ENCODE data around the gene CRACR2B.

CRACR2B gene

GRCh38 chr11:796565-797295 lies 31.0 kb upstream of the CRACR2B start:
- peak; percentile 30 for DNase-seq (ENCODE audit: extremely low spot score)
- CTCF ChIA-PET: interaction anchor here (0.6 kb wide), 1 partner anchor 40 kb away, joined by 3 read pairs; no protein-coding TSS in a partner anchor
- TF ChIP-seq ARNT (IDR thresholded peaks at IDR 0.05): no peak
- TF ChIP-seq CTBP1 (IDR thresholded peaks at IDR 0.05; ENCODE audit: borderline replicate concordance): no peak
- no peak for TF ChIP-seq L3MBTL2 (conservative IDR thresholded peaks at IDR 0.05)
- no peak for TF ChIP-seq LEF1 (IDR thresholded peaks at IDR 0.05; ENCODE audit: borderline replicate concordance)
- TF ChIP-seq FOXM1 (IDR thresholded peaks at IDR 0.05; ENCODE audit: borderline replicate concordance): no peak
- TF ChIP-seq SUZ12 (IDR thresholded peaks at IDR 0.05): no peak
- TF ChIP-seq NFRKB (IDR thresholded peaks at IDR 0.05): no peak
- TF ChIP-seq SP1 (IDR thresholded peaks at IDR 0.05): no peak
- no peak for TF ChIP-seq PKNOX1 (IDR thresholded peaks at IDR 0.05)
- TF ChIP-seq ELF4 (IDR thresholded peaks at IDR 0.05): no peak
- no peak for TF ChIP-seq HDGF (IDR thresholded peaks at IDR 0.05; ENCODE audit: borderline replicate concordance)
- no peak for TF ChIP-seq FOXA1 (IDR thresholded peaks at IDR 0.05)
- no peak for TF ChIP-seq BHLHE40 (IDR thresholded peaks at IDR 0.05; ENCODE audit: borderline replicate concordance)
- no peak for TF ChIP-seq TARDBP (IDR thresholded peaks at IDR 0.05)
- no peak for TF ChIP-seq ZNF384 (IDR thresholded peaks at IDR 0.05)
- POLR2A ChIA-PET: interaction anchor here (1.7 to 2.4 kb wide), 6 partner anchors 8 to 22 kb away, joined by 5 to 20 read pairs (median 11); partner anchors contain the start of genes GATD1, PIDD1, PNPLA2 and RPLP2

GRCh38 chr11:797296-798092 lies 30.2 kb upstream of the CRACR2B start:
- CTCF ChIA-PET: no interaction called here
- TF ChIP-seq FOXM1 (IDR thresholded peaks at IDR 0.05; ENCODE audit: borderline replicate concordance) (no peak), FOXK2 (IDR thresholded peaks at IDR 0.05) (no peak), PKNOX1 (IDR thresholded peaks at IDR 0.05) (no peak), ARNT (IDR thresholded peaks at IDR 0.05) (no peak), ELF4 (IDR thresholded peaks at IDR 0.05) (no peak), TARDBP (IDR thresholded peaks at IDR 0.05) (no peak), ZNF384 (IDR thresholded peaks at IDR 0.05) (no peak), LEF1 (IDR thresholded peaks at IDR 0.05; ENCODE audit: borderline replicate concordance) (no peak), BHLHE40 (IDR thresholded peaks at IDR 0.05; ENCODE audit: borderline replicate concordance) (no peak), SP1 (IDR thresholded peaks at IDR 0.05) (no peak), FOXA1 (IDR thresholded peaks at IDR 0.05) (no peak), SUZ12 (IDR thresholded peaks at IDR 0.05) (no peak), HDGF (IDR thresholded peaks at IDR 0.05; ENCODE audit: borderline replicate concordance) (no peak), CTBP1 (IDR thresholded peaks at IDR 0.05; ENCODE audit: borderline replicate concordance) (no peak), NFRKB (IDR thresholded peaks at IDR 0.05) (no peak), L3MBTL2 (conservative IDR thresholded peaks at IDR 0.05) (no peak)
- POLR2A ChIA-PET: interaction anchor here (1.7 to 2.4 kb wide), 5 partner anchors 11 to 22 kb away, joined by 5 to 20 read pairs (median 12); partner anchors contain the start of genes GATD1, PNPLA2 and RPLP2
- peak; percentile 71 for DNase-seq (ENCODE audit: extremely low spot score)

GRCh38 chr11:798093-798713 lies 29.5 kb upstream of the CRACR2B start, which contains the start of gene SLC25A22:
Gene SLC25A22 (minus strand): TSS chr11:798281. CDS start chr11:795006, 3,275 bp downstream.
- POLR2A ChIA-PET: interaction anchor here (2.3 kb wide), 1 partner anchor 21 kb away, joined by 15 read pairs; the partner anchor contains the start of gene PNPLA2
- CTCF ChIA-PET: no interaction called here
- DNase-seq (ENCODE audit: extremely low spot score): peak; percentile 91
- TF ChIP-seq ARNT (IDR thresholded peaks at IDR 0.05) (0 out of 2 replicates have a peak, but pooled peaks have one; percentile 13), SUZ12 (IDR thresholded peaks at IDR 0.05) (no peak)

GRCh38 chr11:799641-800316 lies 27.9 kb upstream of the CRACR2B start:
- no peak for DNase-seq (ENCODE audit: extremely low spot score)
- POLR2A ChIA-PET: no interaction called here
- CTCF ChIA-PET: no interaction called here
- no peak for TF ChIP-seq FOXA1 (IDR thresholded peaks at IDR 0.05)
- TF ChIP-seq TARDBP (IDR thresholded peaks at IDR 0.05): no peak
- no peak for TF ChIP-seq FOXK2 (IDR thresholded peaks at IDR 0.05)

GRCh38 chr11:800473-800872 lies 27.2 kb upstream of the CRACR2B start:
- POLR2A ChIA-PET: no interaction called here
- no peak for DNase-seq (ENCODE audit: extremely low spot score)
- TF ChIP-seq ZNF384 (IDR thresholded peaks at IDR 0.05) (no peak), HDGF (IDR thresholded peaks at IDR 0.05; ENCODE audit: borderline replicate concordance) (no peak), FOXK2 (IDR thresholded peaks at IDR 0.05) (no peak), L3MBTL2 (conservative IDR thresholded peaks at IDR 0.05) (no peak)
- CTCF ChIA-PET: no interaction called here

GRCh38 chr11:801097-801780 lies 26.5 kb upstream of the CRACR2B start:
- ChIA-PET CTCF (no interaction called here), POLR2A (no interaction called here)
- no peak for TF ChIP-seq ELF4 (IDR thresholded peaks at IDR 0.05)
- TF ChIP-seq SP1 (IDR thresholded peaks at IDR 0.05): no peak
- TF ChIP-seq FOXA1 (IDR thresholded peaks at IDR 0.05): no peak
- TF ChIP-seq L3MBTL2 (conservative IDR thresholded peaks at IDR 0.05): no peak
- TF ChIP-seq BHLHE40 (IDR thresholded peaks at IDR 0.05; ENCODE audit: borderline replicate concordance): no peak
- TF ChIP-seq CTBP1 (IDR thresholded peaks at IDR 0.05; ENCODE audit: borderline replicate concordance): no peak
- no peak for TF ChIP-seq SUZ12 (IDR thresholded peaks at IDR 0.05)
- TF ChIP-seq PKNOX1 (IDR thresholded peaks at IDR 0.05): no peak
- TF ChIP-seq FOXK2 (IDR thresholded peaks at IDR 0.05): no peak
- TF ChIP-seq HDGF (IDR thresholded peaks at IDR 0.05; ENCODE audit: borderline replicate concordance): no peak
- no peak for TF ChIP-seq NFRKB (IDR thresholded peaks at IDR 0.05)
- no peak for TF ChIP-seq ARNT (IDR thresholded peaks at IDR 0.05)
- TF ChIP-seq ZNF384 (IDR thresholded peaks at IDR 0.05): no peak
- no peak for DNase-seq (ENCODE audit: extremely low spot score)

Data from HEK293T (cell line).